ENCODE measurements around the gene EXOC3L4. TPM values are rescaled to one million over a fixed set of nuclear protein-coding genes. Genes with fewer than 3 reads are reported as not detected.

Gene EXOC3L4
- total and polyA plus RNA-seq, 2 donors from 2014 or later, result 11.6 to 15.6 TPM

DNA sequence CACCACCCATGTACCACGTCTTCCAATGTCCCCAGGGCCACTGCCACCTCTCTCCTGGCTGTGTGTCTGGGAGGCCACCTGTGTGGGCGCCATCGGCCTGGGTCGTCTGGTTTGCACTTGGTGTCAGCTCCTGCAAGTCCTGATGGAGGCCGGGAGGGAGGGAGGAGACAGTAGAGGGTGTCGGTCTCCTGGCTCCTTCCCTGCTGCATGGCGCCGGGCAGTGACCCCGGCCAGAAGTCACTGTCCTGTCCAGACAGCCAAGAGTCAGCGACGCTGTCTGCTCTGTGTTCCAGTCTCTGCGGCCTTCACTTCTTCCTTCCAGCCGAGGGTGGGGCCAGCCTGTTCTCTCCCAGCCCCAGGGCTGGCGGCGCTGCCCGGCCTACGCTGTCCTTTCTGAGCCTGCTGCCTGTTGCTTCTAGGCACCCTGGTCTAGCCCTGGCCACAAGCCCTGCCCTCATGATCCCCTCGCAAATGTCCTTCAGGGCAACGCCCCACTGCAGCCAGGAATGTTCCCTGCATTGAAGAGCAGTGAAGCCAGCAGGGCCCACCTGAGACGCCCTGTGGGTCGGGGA is 23.5 kb upstream of the EXOC3L4 start:
- Histone ChIP-seq H3K27me3 (ENCODE audit: control insufficient read depth, insufficient read depth, low read length) (no peaks in the 10 kb centered on the region), H3K4me3 (ENCODE audit: low read length in 3 of 3) (no peak overlapping the region), H3K9me3 (ENCODE audit: control insufficient read depth in 2 of 3, insufficient read depth in 1 of 3, low read length in 3 of 3) (no peaks in the 10 kb centered on the region), H3K9ac (ENCODE audit: low read length in 3 of 3) (no peak overlapping the region), H3K27ac (ENCODE audit: low read depth in 2 of 2, low read length in 2 of 2) (no peak overlapping the region), H3K4me1 (ENCODE audit: control insufficient read depth in 2 of 3, insufficient read depth in 2 of 3, low read depth in 1 of 3, low read length in 3 of 3) (peaks cover 0 to 30% (median 20%) of the 10 kb centered on the region in 3 donors), H3K36me3 (ENCODE audit: control insufficient read depth in 2 of 3, insufficient read depth in 3 of 3, low read length in 3 of 3) (no peaks in the 10 kb centered on the region)
- DNase-seq, result peak in 2 of 5 donors; percentile 45 to 86
- FAIRE-seq, result no peak
- TF ChIP-seq, protein P1, sequence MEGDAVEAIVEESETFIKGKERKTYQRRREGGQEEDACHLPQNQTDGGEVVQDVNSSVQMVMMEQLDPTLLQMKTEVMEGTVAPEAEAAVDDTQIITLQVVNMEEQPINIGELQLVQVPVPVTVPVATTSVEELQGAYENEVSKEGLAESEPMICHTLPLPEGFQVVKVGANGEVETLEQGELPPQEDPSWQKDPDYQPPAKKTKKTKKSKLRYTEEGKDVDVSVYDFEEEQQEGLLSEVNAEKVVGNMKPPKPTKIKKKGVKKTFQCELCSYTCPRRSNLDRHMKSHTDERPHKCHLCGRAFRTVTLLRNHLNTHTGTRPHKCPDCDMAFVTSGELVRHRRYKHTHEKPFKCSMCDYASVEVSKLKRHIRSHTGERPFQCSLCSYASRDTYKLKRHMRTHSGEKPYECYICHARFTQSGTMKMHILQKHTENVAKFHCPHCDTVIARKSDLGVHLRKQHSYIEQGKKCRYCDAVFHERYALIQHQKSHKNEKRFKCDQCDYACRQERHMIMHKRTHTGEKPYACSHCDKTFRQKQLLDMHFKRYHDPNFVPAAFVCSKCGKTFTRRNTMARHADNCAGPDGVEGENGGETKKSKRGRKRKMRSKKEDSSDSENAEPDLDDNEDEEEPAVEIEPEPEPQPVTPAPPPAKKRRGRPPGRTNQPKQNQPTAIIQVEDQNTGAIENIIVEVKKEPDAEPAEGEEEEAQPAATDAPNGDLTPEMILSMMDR (IDR thresholded peaks at IDR 0.05; ENCODE audit: borderline replicate concordance, extremely low read depth, insufficient read depth), result no peak
- intact Hi-C loops (cut with DNase I), result no loop called here

DNA sequence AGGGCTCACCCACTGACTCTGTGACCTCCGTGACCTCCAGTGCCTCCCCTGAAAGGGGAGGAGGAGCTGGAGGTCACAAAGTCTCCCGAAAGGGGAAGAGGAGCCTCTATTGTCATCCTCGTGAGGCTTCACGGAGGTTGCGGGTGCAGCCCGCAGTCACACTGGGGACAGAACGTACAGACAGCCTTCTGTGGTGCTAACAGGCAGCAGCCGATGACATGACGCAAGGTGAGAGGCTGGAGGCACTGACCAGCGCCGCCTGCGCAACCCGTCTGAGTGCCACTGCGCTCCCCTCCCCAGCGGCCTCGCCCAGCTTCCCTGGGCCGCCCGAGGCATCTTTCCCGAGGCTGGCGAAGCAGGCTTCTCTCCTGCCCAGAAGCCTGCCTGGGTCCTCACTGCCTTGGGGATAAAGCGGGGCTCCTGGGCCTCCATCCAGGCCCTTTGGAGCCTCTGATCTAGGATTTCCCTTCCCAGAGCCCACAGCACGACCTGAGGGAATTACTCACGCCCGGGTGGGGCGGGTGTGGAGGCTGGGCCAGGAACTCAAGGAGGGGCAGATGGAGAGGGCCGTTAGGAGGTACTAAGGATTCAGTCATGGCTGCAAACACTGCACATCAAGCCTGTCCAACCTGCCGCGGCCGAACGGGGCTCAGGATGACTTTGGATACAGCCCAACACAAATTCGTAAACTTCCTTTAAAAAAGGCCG is 22.8 kb upstream of the EXOC3L4 start:
- no peak overlapping the region for H3K27ac ChIP-seq (ENCODE audit: low read depth in 2 of 2, low read length in 2 of 2)
- no peak for FAIRE-seq
- peaks cover 0 to 24% (median 17%) of the 10 kb centered on the region in 3 donors for H3K4me1 ChIP-seq (ENCODE audit: control insufficient read depth in 2 of 3, insufficient read depth in 2 of 3, low read depth in 1 of 3, low read length in 3 of 3)
- H3K4me3 ChIP-seq (ENCODE audit: low read length in 3 of 3), result no peak overlapping the region
- TF ChIP-seq, protein P1 (IDR thresholded peaks at IDR 0.05; ENCODE audit: borderline replicate concordance, extremely low read depth, insufficient read depth), result no peak
- no peaks in the 10 kb centered on the region for H3K9me3 ChIP-seq (ENCODE audit: control insufficient read depth in 2 of 3, insufficient read depth in 1 of 3, low read length in 3 of 3)
- no peaks in the 10 kb centered on the region for H3K27me3 ChIP-seq (ENCODE audit: control insufficient read depth, insufficient read depth, low read length)
- intact Hi-C loops (cut with DNase I), result no loop called here
- peak in 1 of 5 donors; percentile 84 for DNase-seq
- no peak overlapping the region for H3K9ac ChIP-seq (ENCODE audit: low read length in 3 of 3)
- no peaks in the 10 kb centered on the region for H3K36me3 ChIP-seq (ENCODE audit: control insufficient read depth in 2 of 3, insufficient read depth in 3 of 3, low read length in 3 of 3)

DNA sequence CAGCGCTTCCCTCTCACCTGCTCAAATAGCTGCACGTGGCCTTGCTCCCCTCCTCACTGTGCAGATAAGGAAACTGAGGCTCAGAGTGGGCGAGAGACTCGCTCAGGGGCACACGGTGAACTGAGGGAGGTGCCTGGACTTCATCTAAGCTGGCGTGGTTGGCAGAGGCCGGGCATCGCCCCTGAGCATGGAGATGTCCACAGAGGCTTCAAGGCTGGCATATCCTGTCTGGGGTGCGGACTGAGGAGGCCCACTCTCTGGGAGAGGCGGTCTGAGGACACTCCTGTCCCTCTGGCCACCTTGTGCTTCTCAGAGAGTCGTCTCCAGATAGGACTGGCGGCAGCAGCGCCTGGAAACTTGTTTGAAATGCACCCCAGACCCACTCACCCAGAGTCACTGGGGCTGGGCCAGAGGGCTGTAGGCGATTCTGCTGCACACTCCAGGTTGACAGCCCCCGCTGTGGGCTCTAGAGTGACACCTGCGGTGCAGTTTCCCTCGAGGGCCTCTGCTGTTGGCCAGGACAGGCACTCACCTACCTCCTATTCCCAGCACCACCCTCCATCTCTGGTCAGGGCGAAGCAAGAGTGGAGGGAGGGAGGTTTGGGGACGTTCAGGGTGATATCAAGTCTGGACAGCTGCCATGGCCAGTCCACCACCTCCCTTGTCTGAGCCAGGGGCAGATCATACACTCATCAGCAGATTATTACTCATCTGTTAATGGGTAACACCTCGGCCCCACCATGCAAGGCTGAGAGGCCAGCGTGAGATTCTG is 21.7 kb upstream of the EXOC3L4 start:
- Histone ChIP-seq H3K4me3 (ENCODE audit: low read length in 3 of 3) (no peak overlapping the region), H3K27ac (ENCODE audit: low read depth in 2 of 2, low read length in 2 of 2) (peak overlapping the region; percentile 57 to 59), H3K36me3 (ENCODE audit: control insufficient read depth in 2 of 3, insufficient read depth in 3 of 3, low read length in 3 of 3) (no peaks in the 10 kb centered on the region), H3K9me3 (ENCODE audit: control insufficient read depth in 2 of 3, insufficient read depth in 1 of 3, low read length in 3 of 3) (no peaks in the 10 kb centered on the region), H3K27me3 (ENCODE audit: control insufficient read depth, insufficient read depth, low read length) (no peaks in the 10 kb centered on the region), H3K4me1 (ENCODE audit: control insufficient read depth in 2 of 3, insufficient read depth in 2 of 3, low read depth in 1 of 3, low read length in 3 of 3) (peaks cover 0 to 24% (median 17%) of the 10 kb centered on the region in 3 donors), H3K9ac (ENCODE audit: low read length in 3 of 3) (peak overlapping the region in 1 of 3 donors; percentile 46)
- TF ChIP-seq, protein P1 (IDR thresholded peaks at IDR 0.05; ENCODE audit: borderline replicate concordance, extremely low read depth, insufficient read depth), result no peak
- FAIRE-seq (no peak), DNase-seq (peak in 2 of 5 donors; percentile 36 to 91)
- intact Hi-C loops (cut with DNase I), result no loop called here
